GM19035 (cell line): ENCODE data around the gene CABYR.

Experiments used
- ATAC-seq: cut with Tn5 transposase; IDR thresholded peaks from one replicate; pipeline ENCODE4 v1.9.1; 2021; ENCODE audit not compliant: unreplicated experiment

Gene CABYR

GRCh38 chr18:24189007-24189528, 50.2 kb downstream of the CABYR start:
- peak; percentile 82 for ATAC-seq

DNA sequence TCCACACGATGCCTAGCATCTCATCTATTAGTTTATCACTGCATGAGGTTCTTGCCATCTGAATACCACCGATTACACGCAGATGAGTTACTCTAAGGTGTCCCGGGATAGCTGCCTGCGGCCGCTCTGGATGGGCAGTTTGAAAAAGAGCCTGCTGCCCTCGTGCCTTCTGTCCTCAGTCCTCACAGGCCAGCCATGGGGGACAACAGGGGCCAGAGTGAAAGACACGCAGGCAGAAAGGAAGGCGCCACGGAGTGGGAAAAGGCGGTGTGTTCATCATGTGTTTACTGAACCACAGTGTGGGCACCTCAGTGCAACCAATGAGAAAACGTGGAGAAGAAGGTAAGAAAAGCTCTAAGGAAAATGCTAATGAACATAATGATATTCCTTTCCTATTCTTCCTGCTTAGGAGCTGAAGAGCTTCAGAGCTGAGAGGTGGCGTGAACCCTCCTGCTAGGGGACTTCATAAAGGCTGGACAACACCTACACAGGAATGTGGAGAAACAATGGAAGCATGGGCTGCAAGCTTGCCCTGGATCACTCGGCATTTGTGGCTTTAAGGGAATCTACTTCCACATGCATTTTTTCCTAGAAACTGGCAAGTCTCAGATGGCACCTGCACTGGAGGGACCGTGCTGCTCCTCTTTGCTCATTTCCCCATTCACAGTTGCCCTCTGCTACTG, 50.9 kb downstream of the CABYR start:
- no peak for ATAC-seq

DNA sequence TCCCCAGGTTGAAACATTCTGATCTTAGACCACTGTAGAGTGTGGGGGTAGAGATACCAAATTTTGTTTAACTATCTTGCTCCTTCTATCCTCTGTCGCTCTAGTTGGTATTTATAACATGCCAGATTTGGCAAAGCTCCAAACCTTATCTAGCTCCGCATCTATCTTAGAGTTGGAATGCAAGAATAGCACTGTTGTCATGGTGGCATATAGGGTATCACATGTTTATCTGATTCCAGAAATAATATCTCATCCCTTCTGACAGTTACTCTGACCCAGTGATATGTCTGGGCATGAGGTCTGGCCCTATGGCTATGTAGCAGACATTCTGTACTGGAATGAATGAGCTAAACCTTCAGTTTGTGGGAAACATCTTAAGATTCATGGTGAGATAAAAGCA, 51.7 kb downstream of the CABYR start:
- no peak for ATAC-seq

GRCh38 chr18:24195296-24196053, 56.6 kb downstream of the CABYR start:
- no peak for ATAC-seq

GRCh38 chr18:24196764-24197163, 57.9 kb downstream of the CABYR start:
- ATAC-seq, result no peak

GRCh38 chr18:24197412-24197811, 58.5 kb downstream of the CABYR start:
- ATAC-seq, result no peak

DNA sequence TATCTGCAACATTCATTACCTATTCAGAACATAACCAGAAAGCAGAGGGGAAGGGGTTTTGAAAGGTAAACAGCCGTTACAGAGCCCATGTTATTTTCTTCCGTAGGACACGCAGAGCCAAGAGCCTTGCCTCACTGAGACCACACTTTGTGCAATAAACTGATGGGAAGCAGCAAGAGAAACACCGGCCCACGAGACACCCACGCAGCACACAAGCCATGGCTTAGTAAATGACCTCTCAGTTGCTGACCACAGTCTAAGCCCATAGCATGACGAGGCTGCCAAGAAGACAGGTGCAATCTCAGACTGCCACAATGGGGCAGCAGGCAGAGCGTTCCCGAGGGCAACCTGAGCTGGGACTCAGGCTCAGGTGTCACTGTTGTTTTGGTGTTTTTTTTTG, 59.6 kb downstream of the CABYR start:
- no peak for ATAC-seq

DNA sequence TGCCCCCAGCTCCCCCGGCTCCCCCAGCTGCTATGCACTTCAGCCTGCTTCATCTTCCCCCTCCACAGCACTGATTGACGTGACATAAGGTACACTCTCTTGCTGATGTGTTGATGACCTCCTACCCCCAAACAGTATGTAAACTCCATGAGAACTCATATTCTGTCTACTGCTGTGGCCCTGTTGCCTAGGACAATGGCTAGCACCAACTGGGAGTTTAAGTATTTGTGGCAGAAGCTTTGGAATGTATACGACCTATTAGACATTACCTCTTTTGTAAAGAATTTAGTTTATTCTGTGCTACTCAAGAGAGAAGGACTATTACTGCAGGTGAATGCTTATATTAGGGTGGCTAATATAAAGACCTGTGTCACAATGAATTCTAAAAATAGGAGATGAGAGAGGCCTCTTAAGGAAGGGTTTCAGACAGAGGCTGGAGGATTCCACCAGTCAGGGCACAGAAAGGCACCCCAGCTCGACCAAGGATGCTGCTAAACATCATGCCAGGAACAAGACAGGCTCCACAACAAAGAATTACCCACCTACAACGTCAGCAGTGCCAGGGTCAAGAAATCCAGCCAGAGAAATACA, 60.6 kb downstream of the CABYR start:
- no peak for ATAC-seq

DNA sequence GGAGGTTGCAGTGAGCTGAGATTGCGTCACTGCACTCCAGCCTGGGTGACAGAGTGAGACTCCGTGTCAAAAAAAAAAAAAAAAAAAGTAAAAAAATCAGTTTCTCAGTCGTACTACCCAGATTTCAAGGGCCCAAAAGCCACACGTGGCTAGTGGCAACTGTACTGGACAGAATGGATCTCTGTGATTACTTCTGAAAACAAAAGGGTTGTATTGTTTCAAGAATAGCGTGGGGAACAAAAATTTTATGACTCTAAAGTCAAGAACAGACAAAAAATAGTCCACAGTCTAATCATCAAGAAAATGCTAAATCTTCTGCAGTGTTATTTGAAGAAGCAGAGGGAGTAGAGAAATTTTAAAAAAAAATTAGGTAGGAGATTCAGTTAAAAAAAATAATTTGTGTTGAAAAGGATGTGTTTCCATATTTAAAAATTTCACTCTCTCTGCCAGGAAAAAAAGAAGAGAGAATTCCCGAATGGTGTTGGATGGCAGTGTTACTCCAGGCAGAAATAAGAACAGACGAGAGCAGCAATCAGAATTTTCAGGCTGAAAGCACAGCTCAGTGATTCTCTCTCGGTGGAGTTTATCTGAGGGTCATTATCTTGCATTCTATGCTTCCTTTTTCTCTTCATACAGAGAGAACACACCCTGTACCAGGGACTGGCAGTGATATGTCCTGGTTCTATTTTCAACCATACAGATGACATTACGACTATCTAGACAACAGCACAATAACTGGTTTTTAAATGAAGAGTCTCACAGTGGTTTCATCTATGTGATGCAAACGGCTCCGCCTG, 61.8 kb downstream of the CABYR start:
- no peak for ATAC-seq

DNA sequence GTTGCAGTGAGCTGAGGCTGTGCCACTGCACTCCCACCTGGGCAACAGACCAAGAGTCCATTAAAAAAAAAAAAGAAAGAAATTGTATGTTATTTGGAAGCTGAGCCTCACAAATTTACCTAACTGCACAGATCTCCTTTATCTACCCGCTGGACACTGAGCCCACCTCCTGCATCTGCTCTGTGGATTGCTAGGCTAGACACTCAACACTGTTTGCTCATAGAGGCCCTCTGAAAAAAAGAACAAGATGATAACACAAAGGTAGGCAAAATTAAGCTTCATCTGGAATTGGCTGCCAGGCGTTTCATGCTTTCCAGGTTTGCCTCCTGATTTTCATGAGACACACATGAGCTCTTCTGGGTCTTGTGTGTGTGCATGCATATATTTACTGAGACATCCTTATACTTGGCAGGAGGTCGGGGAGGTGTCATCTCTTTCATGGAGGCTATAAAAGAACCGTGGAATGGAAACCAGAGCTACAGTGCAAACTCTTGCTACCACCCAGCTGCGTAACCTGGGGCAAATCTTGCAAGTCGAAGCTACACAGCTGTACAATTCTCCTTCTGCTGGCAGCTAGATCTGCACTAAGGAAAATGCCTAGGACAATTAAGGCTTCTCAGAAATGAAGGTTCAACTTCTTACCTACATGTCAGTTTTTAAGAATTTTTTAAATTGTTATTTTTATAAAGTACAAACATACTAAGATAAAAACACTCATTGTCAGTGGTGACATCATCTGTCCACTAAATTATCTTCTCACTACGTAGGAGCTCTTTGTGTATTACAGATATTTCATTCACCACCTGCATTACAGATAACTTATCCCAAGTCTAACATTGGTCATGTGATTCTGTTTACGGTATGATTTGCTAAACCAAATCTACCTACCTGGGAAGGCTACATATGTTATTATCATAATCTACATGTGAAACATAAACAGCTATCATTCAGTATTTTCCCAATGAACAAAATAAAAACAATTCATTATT, 63.1 kb downstream of the CABYR start:
- ATAC-seq, result no peak

- ATAC-seq, result no peak
These were observed 66.0 kb downstream of the CABYR start for GRCh38 chr18:24204904-24205303.

DNA sequence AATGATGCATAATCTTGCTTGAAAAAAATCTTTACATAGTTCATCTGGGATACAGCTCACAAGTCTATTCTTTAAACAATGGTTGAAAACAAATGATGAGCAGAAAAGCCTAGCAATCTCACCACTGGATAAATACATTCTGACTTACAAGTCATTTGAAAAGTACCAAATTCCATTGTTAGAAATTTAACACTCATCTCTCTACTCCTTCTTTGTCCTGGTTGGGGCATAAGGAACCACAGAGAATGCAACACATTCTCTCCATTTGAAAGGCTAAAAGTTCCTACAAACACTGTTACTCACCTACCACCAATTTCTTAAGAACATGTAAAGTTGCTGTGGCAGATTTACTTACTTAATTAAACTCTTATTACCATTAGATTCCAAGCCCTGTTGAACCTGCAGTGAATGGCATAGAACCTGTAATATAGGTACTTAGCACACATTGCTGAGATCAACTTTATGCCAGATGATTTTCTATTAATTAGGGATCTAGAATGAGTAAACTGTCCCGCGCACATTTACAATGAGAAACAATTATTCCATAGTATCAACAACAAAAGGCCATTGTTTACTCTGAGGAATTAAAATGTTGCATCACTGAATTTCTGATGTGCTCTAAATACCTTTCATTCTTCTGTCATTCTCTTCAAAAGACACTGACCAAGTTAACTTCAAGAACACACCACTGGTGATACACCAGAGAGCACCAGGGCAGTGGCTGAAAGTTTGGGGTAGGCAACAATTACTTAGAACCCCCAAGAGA, 69.6 kb downstream of the CABYR start:
- ATAC-seq, result no peak

- ATAC-seq, result no peak
These were observed 70.7 kb downstream of the CABYR start for GRCh38 chr18:24209558-24209957.
